Measurements from ENCODE around the gene GLRA1. TPM values are rescaled to one million over a fixed set of nuclear protein-coding genes. Genes with fewer than 3 reads are reported as not detected.

The GLRA1 gene
- polyA plus RNA-seq, 1 donor (not counting 4 experiments of a cell fraction or from before 2014, with no cell fraction given): not detected

DNA sequence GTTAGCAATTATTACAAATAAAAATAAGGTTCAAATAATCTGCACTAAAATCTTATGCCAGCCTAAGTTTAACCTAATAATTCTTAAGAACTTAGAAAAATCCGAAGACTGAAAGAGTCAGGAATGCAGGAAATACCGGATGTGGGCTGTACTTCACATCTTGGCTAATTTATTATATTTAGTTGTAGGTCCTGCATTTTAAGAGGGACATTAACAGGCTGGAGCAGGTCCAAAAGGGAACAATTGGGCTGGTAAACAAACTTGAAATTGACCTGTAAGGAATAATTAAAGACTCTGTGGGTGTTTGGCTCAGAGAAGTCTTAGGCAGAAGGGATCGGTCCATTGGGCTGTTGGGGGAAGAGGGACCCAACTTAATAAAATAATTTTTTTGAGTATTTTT, 18.4 kb downstream of the GLRA1 start:
- Histone ChIP-seq H3K27ac (ENCODE audit: control insufficient read depth, insufficient read depth, low read length) (no peak overlapping the region), H3K27me3 (ENCODE audit: control insufficient read depth, extremely low read depth, insufficient read depth, low read length) (no peaks in the 10 kb centered on the region), H3K4me1 (ENCODE audit: control insufficient read depth, extremely low read depth, insufficient read depth, low read length) (peaks cover 5% of the 10 kb centered on the region), H3K4me2 (ENCODE audit: control insufficient read depth, extremely low read depth, insufficient read depth, low read depth, low read length) (no peak overlapping the region), H4K20me1 (ENCODE audit: control insufficient read depth, extremely low read depth, insufficient read depth, low read length) (no peaks in the 10 kb centered on the region), H3K9me3 (ENCODE audit: control insufficient read depth, low read depth, low read length) (no peaks in the 10 kb centered on the region), H2AFZ (ENCODE audit: control insufficient read depth, low read length) (no peak overlapping the region), H3K9ac (ENCODE audit: control insufficient read depth, extremely low read depth, insufficient read depth, low read length) (no peak overlapping the region), H3K79me2 (ENCODE audit: control insufficient read depth, insufficient read depth, low read length) (no peaks in the 10 kb centered on the region), H3K9me1 (ENCODE audit: control insufficient read depth, extremely low read depth, insufficient read depth, low read length) (no peaks in the 10 kb centered on the region), H3K36me3 (ENCODE audit: control insufficient read depth in 2 of 2, extremely low read depth in 1 of 2, insufficient read depth in 2 of 2, low read length in 2 of 2) (no peaks in the 10 kb centered on the region), H3K4me3 (ENCODE audit: control insufficient read depth in 2 of 3, extremely low read depth in 1 of 3, insufficient read depth in 2 of 3, low read depth in 1 of 3, low read length in 3 of 3) (no peak overlapping the region)
- TF ChIP-seq EZH2 (IDR thresholded peaks at IDR 0.05; ENCODE audit: low read length): no peak
- TF ChIP-seq, protein P1, sequence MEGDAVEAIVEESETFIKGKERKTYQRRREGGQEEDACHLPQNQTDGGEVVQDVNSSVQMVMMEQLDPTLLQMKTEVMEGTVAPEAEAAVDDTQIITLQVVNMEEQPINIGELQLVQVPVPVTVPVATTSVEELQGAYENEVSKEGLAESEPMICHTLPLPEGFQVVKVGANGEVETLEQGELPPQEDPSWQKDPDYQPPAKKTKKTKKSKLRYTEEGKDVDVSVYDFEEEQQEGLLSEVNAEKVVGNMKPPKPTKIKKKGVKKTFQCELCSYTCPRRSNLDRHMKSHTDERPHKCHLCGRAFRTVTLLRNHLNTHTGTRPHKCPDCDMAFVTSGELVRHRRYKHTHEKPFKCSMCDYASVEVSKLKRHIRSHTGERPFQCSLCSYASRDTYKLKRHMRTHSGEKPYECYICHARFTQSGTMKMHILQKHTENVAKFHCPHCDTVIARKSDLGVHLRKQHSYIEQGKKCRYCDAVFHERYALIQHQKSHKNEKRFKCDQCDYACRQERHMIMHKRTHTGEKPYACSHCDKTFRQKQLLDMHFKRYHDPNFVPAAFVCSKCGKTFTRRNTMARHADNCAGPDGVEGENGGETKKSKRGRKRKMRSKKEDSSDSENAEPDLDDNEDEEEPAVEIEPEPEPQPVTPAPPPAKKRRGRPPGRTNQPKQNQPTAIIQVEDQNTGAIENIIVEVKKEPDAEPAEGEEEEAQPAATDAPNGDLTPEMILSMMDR (optimal IDR thresholded peaks at IDR 0.05 in 1 of 3, IDR thresholded peaks at IDR 0.05 in 1 of 3, conservative IDR thresholded peaks at IDR 0.05 in 1 of 3; ENCODE audit: extremely low read depth in 1 of 3, insufficient read depth in 2 of 3, low read length in 3 of 3): no peak
- dilution Hi-C loops (cut with MboI; ENCODE audit: extremely low pct_ligation_motif_present, low sequenced_read_pairs): no loop called here
- no peak for DNase-seq (ENCODE audit: low read depth, low spot score)
- no peak for FAIRE-seq

DNA sequence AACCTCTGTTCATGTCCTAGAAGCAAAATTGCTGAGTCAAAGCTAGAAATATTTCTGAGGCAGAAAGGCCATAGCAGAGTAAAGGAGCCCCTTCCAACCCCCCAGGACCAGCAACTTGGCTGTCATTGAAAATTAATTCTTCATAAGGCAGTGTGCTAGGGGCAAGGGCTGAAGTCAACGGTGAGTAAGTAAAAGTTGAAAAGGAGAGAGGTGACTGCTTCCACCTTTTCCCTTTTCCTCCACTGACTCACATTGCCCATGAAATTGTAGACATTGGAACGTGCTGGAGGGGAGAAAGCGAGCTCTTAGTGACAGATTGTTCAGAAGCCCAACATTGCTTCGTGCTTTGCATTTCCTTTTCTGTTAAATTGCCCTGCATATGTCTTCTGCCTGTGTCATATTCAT, 19.1 kb downstream of the GLRA1 start:
- FAIRE-seq (no peak), DNase-seq (ENCODE audit: low read depth, low spot score) (no peak)
- H3K4me2 ChIP-seq (ENCODE audit: control insufficient read depth, extremely low read depth, insufficient read depth, low read depth, low read length): no peak overlapping the region
- no peak overlapping the region for H3K4me3 ChIP-seq (ENCODE audit: control insufficient read depth in 2 of 3, extremely low read depth in 1 of 3, insufficient read depth in 2 of 3, low read depth in 1 of 3, low read length in 3 of 3)
- no peak overlapping the region for H2AFZ ChIP-seq (ENCODE audit: control insufficient read depth, low read length)
- dilution Hi-C loops (cut with MboI; ENCODE audit: extremely low pct_ligation_motif_present, low sequenced_read_pairs): no loop called here
- no peaks in the 10 kb centered on the region for H3K27me3 ChIP-seq (ENCODE audit: control insufficient read depth, extremely low read depth, insufficient read depth, low read length)
- H3K79me2 ChIP-seq (ENCODE audit: control insufficient read depth, insufficient read depth, low read length): no peaks in the 10 kb centered on the region
- no peaks in the 10 kb centered on the region for H4K20me1 ChIP-seq (ENCODE audit: control insufficient read depth, extremely low read depth, insufficient read depth, low read length)
- H3K4me1 ChIP-seq (ENCODE audit: control insufficient read depth, extremely low read depth, insufficient read depth, low read length): peaks cover 3% of the 10 kb centered on the region
- no peak overlapping the region for H3K9ac ChIP-seq (ENCODE audit: control insufficient read depth, extremely low read depth, insufficient read depth, low read length)
- no peak overlapping the region for H3K27ac ChIP-seq (ENCODE audit: control insufficient read depth, insufficient read depth, low read length)
- TF ChIP-seq, protein P1 (optimal IDR thresholded peaks at IDR 0.05 in 1 of 3, IDR thresholded peaks at IDR 0.05 in 1 of 3, conservative IDR thresholded peaks at IDR 0.05 in 1 of 3; ENCODE audit: extremely low read depth in 1 of 3, insufficient read depth in 2 of 3, low read length in 3 of 3): no peak
- TF ChIP-seq EZH2 (IDR thresholded peaks at IDR 0.05; ENCODE audit: low read length): no peak
- H3K9me3 ChIP-seq (ENCODE audit: control insufficient read depth, low read depth, low read length): no peaks in the 10 kb centered on the region
- no peaks in the 10 kb centered on the region for H3K9me1 ChIP-seq (ENCODE audit: control insufficient read depth, extremely low read depth, insufficient read depth, low read length)
- no peaks in the 10 kb centered on the region for H3K36me3 ChIP-seq (ENCODE audit: control insufficient read depth in 2 of 2, extremely low read depth in 1 of 2, insufficient read depth in 2 of 2, low read length in 2 of 2)
